ENCODE data around the gene AK1.

DNA sequence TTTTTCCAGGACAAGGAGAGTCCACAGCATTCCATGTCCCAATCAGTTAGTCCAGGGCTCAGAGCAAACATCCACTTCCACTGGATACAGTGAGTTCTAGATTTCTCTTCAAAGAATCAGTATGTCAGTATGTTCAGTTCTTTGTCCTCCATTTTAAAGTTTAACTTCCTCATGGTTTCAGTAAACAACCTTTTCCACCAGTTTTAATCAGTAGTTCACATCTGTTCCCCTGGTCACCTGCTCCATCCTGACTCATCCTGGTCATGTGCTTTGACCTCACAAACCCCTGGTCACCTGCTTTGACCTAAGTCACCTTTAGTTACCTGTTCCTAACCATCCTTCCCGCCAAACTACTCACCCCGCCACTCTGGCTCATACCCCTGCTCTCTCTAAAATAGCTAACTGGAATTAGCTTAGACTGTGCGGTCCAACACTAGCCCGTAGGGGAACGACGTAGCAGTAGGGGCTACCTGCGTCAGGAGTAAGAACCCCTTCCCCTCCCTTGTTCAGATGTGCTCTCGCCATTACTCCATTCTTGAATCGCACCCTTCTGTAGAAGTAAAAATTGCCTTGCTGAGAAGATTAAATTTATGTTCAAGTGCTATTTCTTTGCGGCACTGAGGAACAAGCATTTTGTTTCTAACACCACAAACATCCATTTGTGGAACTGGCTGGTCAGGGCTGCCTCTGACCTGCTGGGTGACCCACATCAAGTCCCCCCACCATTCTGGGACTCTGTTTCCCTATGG is 28.5 kb downstream of the AK1 start:
- TF ChIP-seq POLR2A (IDR thresholded peaks at IDR 0.05), result no peak
- TF ChIP-seq CTCF (IDR thresholded peaks at IDR 0.05), result no peak

All from adrenal gland (tissue), 5 donors.